ENCODE data around the gene PALM.

Gene PALM

GRCh38 chr19:755063-755462 is 46.3 kb downstream of the PALM start:
- no peak for DNase-seq

GRCh38 chr19:756236-756635 is 47.5 kb downstream of the PALM start:
- no peak for DNase-seq

GRCh38 chr19:756821-757688 is 48.3 kb downstream of the PALM start:
- DNase-seq, result no peak

GRCh38 chr19:757811-758668 is 49.3 kb downstream of the PALM start:
- no peak for DNase-seq

- no peak for DNase-seq
Measured at GRCh38 chr19:763181-763580, 54.4 kb downstream of the PALM start.

GRCh38 chr19:763869-764268 is 55.1 kb downstream of the PALM start:
- DNase-seq, result no peak

GRCh38 chr19:764301-764700 is 55.6 kb downstream of the PALM start:
- no peak for DNase-seq

- no peak for DNase-seq
Measured at GRCh38 chr19:765179-765738, 56.5 kb downstream of the PALM start.

- DNase-seq, result no peak
Measured at GRCh38 chr19:768424-768823, 59.7 kb downstream of the PALM start.

GRCh38 chr19:769616-770015 is 60.9 kb downstream of the PALM start:
- no peak for DNase-seq

GRCh38 chr19:771332-771785 is 62.6 kb downstream of the PALM start:
- no peak for DNase-seq

GRCh38 chr19:772063-772462 is 63.3 kb downstream of the PALM start:
- no peak for DNase-seq

GRCh38 chr19:772730-773436 is 64.1 kb downstream of the PALM start:
- no peak for DNase-seq

GRCh38 chr19:776549-776948 is 67.8 kb downstream of the PALM start:
- no peak for DNase-seq

GRCh38 chr19:778910-779653 is 70.3 kb downstream of the PALM start:
- no peak for DNase-seq

- DNase-seq, result no peak
Measured at GRCh38 chr19:780935-781334, 72.2 kb downstream of the PALM start.

- no peak for DNase-seq
Measured at GRCh38 chr19:781800-782184, 73.1 kb downstream of the PALM start.

GRCh38 chr19:782185-782877 is 73.6 kb downstream of the PALM start:
- no peak for DNase-seq

GRCh38 chr19:782878-783668 is 74.3 kb downstream of the PALM start:
- no peak for DNase-seq

GRCh38 chr19:784541-784940 is 75.8 kb downstream of the PALM start:
- DNase-seq, result no peak

- no peak for DNase-seq
Measured at GRCh38 chr19:787536-787935, 78.8 kb downstream of the PALM start.

All from GDM1 (cell line).